H1 (cell line): ENCODE data around the gene CDH22. TPM values are rescaled to one million over a fixed set of nuclear protein-coding genes. Genes with fewer than 3 reads are reported as not detected.

Source experiments
- CTCF ChIA-PET: fragments of 300-600 bp; sonication (Branson Sonifier 250); formaldehyde crosslinking; loops from one replicate; lab custom pipeline; 2021; ENCODE audit not compliant: partially characterized antibody; lab: Charles Lee
- POLR2A ChIA-PET: fragments of 300-600 bp; sonication (Branson Sonifier 250); formaldehyde crosslinking; loops from one replicate; lab custom pipeline; 2021; ENCODE audit warnings: inconsistent platforms; ENCODE audit not compliant: partially characterized antibody; lab: Charles Lee
- DNase-seq, 2 experiments: peaks; one replicate each; pipeline versions ENCODE4 v3.0.0 to v3.0.0-alpha.2; 2010 to 2022; ENCODE audit warnings: low spot score in 2 of 2, low read depth in 1 of 2, mixed read lengths in 1 of 2
- FAIRE-seq: peaks from 2 replicates; lab custom pipeline; 2011; peaks lifted over from hg19 to GRCh38; lab: Jason Lieb, UNC
- H2AFZ ChIP-seq: 2 replicates; pipeline ENCODE4 v1.8.1; 2012; ENCODE audit warnings: low read length, inconsistent platforms
- H2AK5ac ChIP-seq: 2 replicates; pipeline ENCODE4 v1.6.1; 2013; ENCODE audit warnings: low read depth, low read length
- H2BK120ac ChIP-seq: replicated peaks from 2 replicates; pipeline ENCODE3; 2013; ENCODE audit warnings: low read depth, low read length, inconsistent platforms
- H2BK12ac ChIP-seq: 2 replicates; pipeline ENCODE4 v1.6.1; 2013; ENCODE audit warnings: low read depth, low read length
- H2BK15ac ChIP-seq: 2 replicates; pipeline ENCODE4 v1.6.1; 2013; ENCODE audit warnings: low read length
- H2BK20ac ChIP-seq: 2 replicates; pipeline ENCODE4 v1.6.1; 2013; ENCODE audit warnings: low read length
- H2BK5ac ChIP-seq: 2 replicates; pipeline ENCODE4 v1.6.1; 2013; ENCODE audit warnings: low read depth, low read length
- H3K14ac ChIP-seq: 2 replicates; pipeline ENCODE4 v1.6.1; 2013; ENCODE audit warnings: inconsistent platforms; ENCODE audit not compliant: insufficient read length
- H3K18ac ChIP-seq: 2 replicates; pipeline ENCODE4 v1.6.1; 2013; ENCODE audit warnings: low read length; ENCODE audit errors: extremely low read depth
- H3K23ac ChIP-seq: 2 replicates; pipeline ENCODE4 v1.6.1; 2013; ENCODE audit warnings: inconsistent platforms; ENCODE audit not compliant: insufficient read length
- H3K23me2 ChIP-seq: 2 replicates; pipeline ENCODE4 v1.6.1; 2013; ENCODE audit warnings: low read depth, low read length
- H3K27ac ChIP-seq: 2 replicates; pipeline ENCODE4 v1.6.1; 2011; ENCODE audit warnings: low read depth, low read length, inconsistent platforms
- H3K27me3 ChIP-seq, 4 experiments: replicated peaks in 1 of 4; 1 replicate in 1 of 4; 2 replicates in 3 of 4; pipeline versions ENCODE4 v1.6.1 to v1.8.1; 2011 to 2013; ENCODE audit warnings: low read length in 3 of 4, mild to moderate bottlenecking in 3 of 4, inconsistent platforms in 2 of 4, mixed read lengths in 2 of 4, moderate library complexity in 1 of 4; ENCODE audit not compliant: control insufficient read depth in 3 of 4, insufficient read depth in 3 of 4; ENCODE audit errors: extremely low read depth in 1 of 4
- H3K36me3 ChIP-seq, 4 experiments: 2 replicates each; pipeline versions ENCODE4 v1.6.1 to v1.8.1; 2011 to 2013; ENCODE audit warnings: mild to moderate bottlenecking in 4 of 4, low read length in 3 of 4, moderate library complexity in 2 of 4, control low read depth in 1 of 4, inconsistent platforms in 1 of 4; ENCODE audit not compliant: insufficient read depth in 4 of 4, control insufficient read depth in 2 of 4
- H3K4ac ChIP-seq: replicated peaks from 2 replicates; pipeline ENCODE3; 2013; ENCODE audit warnings: low read length, low read depth, mixed read lengths, inconsistent platforms; ENCODE audit not compliant: insufficient read length
- H3K4me1 ChIP-seq, 4 experiments: replicated peaks in 1 of 4; 1 replicate in 1 of 4; 2 replicates in 3 of 4; pipeline versions ENCODE4 v1.6.1 to v1.8.1; 2011 to 2013; ENCODE audit warnings: low read length in 3 of 4, inconsistent platforms in 2 of 4, mixed read lengths in 1 of 4; ENCODE audit not compliant: insufficient read depth in 4 of 4, control insufficient read depth in 3 of 4
- H3K4me2 ChIP-seq, 2 experiments: 2 replicates each; pipeline versions ENCODE4 v1.6.1 to v1.8.1; 2011 to 2013; ENCODE audit warnings: low read depth in 2 of 2, low read length in 2 of 2, control low read depth in 1 of 2, inconsistent platforms in 1 of 2, mild to moderate bottlenecking in 1 of 2; ENCODE audit not compliant: insufficient read depth in 1 of 2
- H3K4me3 ChIP-seq, 4 experiments: fragments of 200-600, 300-600 bp in 1 of 4; sonication (generic), shearing (Covaris generic), sonication (Bioruptor Twin) in 1 of 4; 2 replicates each; pipeline versions ENCODE4 v1.5.1 to v1.8.1; 2011 to 2016; ENCODE audit warnings: low read length in 4 of 4, low read depth in 3 of 4, control low read depth in 2 of 4, inconsistent platforms in 2 of 4, mild to moderate bottlenecking in 2 of 4, mixed read lengths in 1 of 4, moderate library complexity in 1 of 4; ENCODE audit not compliant: insufficient read depth in 2 of 4; ENCODE audit errors: extremely low read depth in 1 of 4
- H3K56ac ChIP-seq: replicated peaks from 2 replicates; pipeline ENCODE3; 2013; ENCODE audit warnings: low read depth, mild to moderate bottlenecking, mixed read lengths, low read length, inconsistent platforms; ENCODE audit not compliant: insufficient read length
- H3K79me1 ChIP-seq: 2 replicates; pipeline ENCODE4 v1.6.1; 2013; ENCODE audit warnings: low read depth, low read length, control low read depth
- H3K79me2 ChIP-seq, 2 experiments: 2 replicates each; pipeline versions ENCODE4 v1.6.1 to v1.8.1; 2012 to 2013; ENCODE audit warnings: low read length in 2 of 2, mild to moderate bottlenecking in 2 of 2, inconsistent platforms in 1 of 2; ENCODE audit not compliant: insufficient read depth in 2 of 2, control insufficient read depth in 1 of 2
- H3K9ac ChIP-seq, 4 experiments: replicated peaks in 1 of 4; 1 replicate in 1 of 4; 2 replicates in 3 of 4; pipeline versions ENCODE4 v1.6.1 to v1.8.1; 2011 to 2013; ENCODE audit warnings: low read depth in 3 of 4, low read length in 3 of 4, control low read depth in 2 of 4, mild to moderate bottlenecking in 2 of 4, moderate library complexity in 2 of 4, inconsistent platforms in 1 of 4; ENCODE audit errors: extremely low read depth in 1 of 4
- H3K9me3 ChIP-seq, 2 experiments: 2 replicates each; pipeline versions ENCODE4 v1.6.1 to v1.8.1; 2012 to 2013; ENCODE audit warnings: mild to moderate bottlenecking in 2 of 2, moderate library complexity in 2 of 2, control low read depth in 1 of 2, inconsistent platforms in 1 of 2, low read depth in 1 of 2, low read length in 1 of 2, mixed read lengths in 1 of 2; ENCODE audit not compliant: insufficient read depth in 2 of 2
- H4K20me1 ChIP-seq, 2 experiments: replicated peaks in 1 of 2; 2 replicates each; pipeline versions ENCODE3 to v1.8.1; 2011 to 2013; ENCODE audit warnings: inconsistent platforms in 2 of 2, low read length in 2 of 2, mild to moderate bottlenecking in 1 of 2; ENCODE audit not compliant: insufficient read depth in 2 of 2, control insufficient read depth in 1 of 2
- H4K5ac ChIP-seq: 2 replicates; pipeline ENCODE4 v1.6.1; 2013; ENCODE audit warnings: low read length, low read depth, mixed read lengths, inconsistent platforms; ENCODE audit not compliant: insufficient read length
- H4K8ac ChIP-seq: 2 replicates; pipeline ENCODE4 v1.8.0; 2013; ENCODE audit warnings: mild to moderate bottlenecking, moderate library complexity, low read length, inconsistent platforms; ENCODE audit not compliant: insufficient read depth; ENCODE audit errors: extremely low read depth
- H4K91ac ChIP-seq: replicated peaks from 2 replicates; pipeline ENCODE3; 2013; ENCODE audit warnings: low read length, mixed read lengths, inconsistent platforms; ENCODE audit not compliant: insufficient read length
- BACH1 ChIP-seq: IDR thresholded peaks from 2 replicates; pipeline ENCODE4 v1.6.1; 2012; ENCODE audit warnings: low read length, improper control_type of control experiment
- CBX8 ChIP-seq: fragments of 300-800, 300-1000 bp; sonication (generic); IDR thresholded peaks from 2 replicates; pipeline ENCODE4 v1.7.1; 2016; ENCODE audit warnings: low read depth, low read length, borderline replicate concordance
- CHD2 ChIP-seq: IDR thresholded peaks from 2 replicates; pipeline ENCODE4 v1.6.1; 2012; ENCODE audit warnings: low read length, improper control_type of control experiment
- MAFK ChIP-seq: IDR thresholded peaks from 2 replicates; pipeline ENCODE4 v1.6.1; 2012; ENCODE audit warnings: low read depth, mild to moderate bottlenecking, improper control_type of control experiment, low read length
- NRF1 ChIP-seq: IDR thresholded peaks from 2 replicates; pipeline ENCODE4 v1.6.1; 2011; ENCODE audit warnings: mild to moderate bottlenecking, low read depth, low read length, improper control_type of control experiment
- PHF8 ChIP-seq: fragments of 200-600 bp; sonication (generic); conservative IDR thresholded peaks from 2 replicates; pipeline ENCODE4 v1.7.1; 2012; ENCODE audit warnings: low read depth, mild to moderate bottlenecking, inconsistent platforms, low read length, moderate library complexity
- POU5F1 ChIP-seq: IDR thresholded peaks from 2 replicates; pipeline ENCODE4 v1.6.1; 2011; ENCODE audit warnings: low read depth, mild to moderate bottlenecking, low read length, moderate library complexity
- SIRT6 ChIP-seq: IDR thresholded peaks from one replicate; pipeline ENCODE4 v1.7.1; 2012; ENCODE audit warnings: low read length, inconsistent platforms
- SP4 ChIP-seq: IDR thresholded peaks from 2 replicates; pipeline ENCODE4 v1.6.1; 2012; ENCODE audit warnings: low read length, inconsistent platforms
- TAF1 ChIP-seq: IDR thresholded peaks from 2 replicates; pipeline ENCODE4 v1.6.1; 2011; ENCODE audit warnings: mild to moderate bottlenecking, low read depth, low read length
- TBP ChIP-seq: IDR thresholded peaks from 2 replicates; pipeline ENCODE4 v1.6.1; 2011; ENCODE audit warnings: low read depth, low read length, improper control_type of control experiment
- WGBS, 2 experiments: shearing (Covaris generic) in 1 of 2; methylation state at CpG; one replicate each; pipeline versions ENCODE4 v1.1.6 to v1.1.7; 2013 to 2015; ENCODE audit warnings: low lambda C conversion rate in 2 of 2, mixed read lengths in 2 of 2, inconsistent platforms in 1 of 2, low coverage in 1 of 2, missing lambda C conversion rate in 1 of 2; ENCODE audit not compliant: insufficient replicate concordance in 2 of 2, insufficient coverage in 1 of 2, insufficient read length in 1 of 2; ENCODE audit errors: extremely low coverage in 1 of 2, missing lambda C conversion rate in 1 of 2; 5-methylcytosine and 5-hydroxymethylcytosine counted together
- polyA plus RNA-seq, 7 experiments: library from polyadenylated mRNA; depleted of rRNA in 3 of 7; stranded (reverse) in 5 of 7; unstranded in 2 of 7; fragments of >200 nt in 5 of 7; fragments of 200-250 nt in 2 of 7; gene quantifications; 1 replicate in 5 of 7; 2 replicates in 1 of 7; 4 replicates in 1 of 7; pipeline versions ENCODE4 v1.2.1 to v1.2.3, GENCODE V29; 2011 to 2013; ENCODE audit warnings: missing spikeins in 2 of 7, mixed read lengths in 2 of 7
- total RNA-seq: library from RNA; stranded (reverse); fragmentation: NEBNext Ultra II Directional; extraction: Animal tissue kit (Norgen Biotek cat#: 25700); gene quantifications from 2 replicates; pipeline ENCODE4 v1.2.1, GENCODE V29; 2021

The CDH22 gene
- total and polyA plus RNA-seq, 2 of the 8 experiments (the other 6 are each of a cell fraction or from before 2014, with no cell fraction given) = 0.35 to 0.39 TPM

DNA sequence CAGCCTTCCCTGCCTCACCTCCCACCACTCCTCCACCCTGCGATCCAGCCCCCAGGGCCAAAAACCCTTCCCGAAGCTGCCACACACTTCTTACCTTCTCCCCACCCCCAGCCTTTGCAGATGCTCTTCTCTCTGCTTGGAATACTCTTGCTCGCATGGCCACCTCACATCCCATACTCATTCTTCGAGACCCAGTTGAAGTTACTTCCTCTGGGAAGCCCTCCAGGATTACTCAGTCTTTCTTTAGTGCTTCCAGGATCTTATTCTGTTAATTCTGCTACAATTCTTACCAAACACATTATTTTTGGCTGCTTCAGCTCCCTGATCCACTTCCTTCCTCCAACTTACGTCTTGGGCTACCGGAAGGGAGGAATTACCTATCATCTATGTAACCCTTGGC is 135.8 kb downstream of the CDH22 start:
- POLR2A ChIA-PET = no interaction called here
- Histone ChIP-seq H2BK20ac (0 out of 2 replicates have a peak overlapping the region, but pooled peaks have one; percentile 43), H2BK120ac (no peak overlapping the region), H3K18ac (no peak overlapping the region), H3K4me1 (no peaks in the 10 kb centered on the region; a peak in 1 of 7 replicates), H3K23me2 (peaks cover 2% of the 10 kb centered on the region; the same call in 1 of the 2 replicates), H2AK5ac (no peak overlapping the region), H3K23ac (no peak overlapping the region), H3K36me3 (no peaks in the 10 kb centered on the region), H2BK12ac (no peak overlapping the region), H4K8ac (no peak overlapping the region), H3K14ac (no peak overlapping the region), H4K5ac (no peak overlapping the region), H3K79me2 (no peaks in the 10 kb centered on the region), H2BK5ac (no peak overlapping the region), H3K4ac (no peak overlapping the region)
- FAIRE-seq = no peak
- TF ChIP-seq CBX8 (no peak), POU5F1 (no peak), TAF1 (no peak), TBP (no peak), BACH1 (no peak), NRF1 (no peak), SP4 (no peak), SIRT6 (no peak), PHF8 (no peak), CHD2 (no peak), MAFK (no peak)
- TF ChIP-seq, all 59 proteins: peak for 0
- Histone ChIP-seq H3K9me3 (no peaks in the 10 kb centered on the region), H4K91ac (no peak overlapping the region), H3K27ac (no peak overlapping the region), H2AFZ (no peak overlapping the region), H3K79me1 (no peaks in the 10 kb centered on the region), H2BK15ac (no peak overlapping the region), H3K4me2 (no peak overlapping the region), H3K27me3 (peaks cover 8 to 33% (median 32%) of the 10 kb centered on the region in 4 experiments), H3K9ac (no peak overlapping the region), H4K20me1 (peaks cover 0 to 2% of the 10 kb centered on the region in 2 experiments), H3K56ac (no peak overlapping the region), H3K4me3 (no peak overlapping the region)
- no peak for DNase-seq
- 84% methylated on average over 6 of the region's 6 CpGs; no CpG with 5 or more reads in 1 of the 2 experiments for WGBS, 2 experiments
- CTCF ChIA-PET = interaction anchor here (0.8 to 18.5 kb wide), 10 partner anchors 18 to 177 kb away, joined by 3 to 233 read pairs (median 4); no protein-coding TSS in a partner anchor
